Uterus (tissue), 2 donors: ENCODE data around the gene GSTA3.
"Not testable (repeated sequence)": the region's sequence is repeated elsewhere in the genome, so short reads cannot be mapped to it uniquely, and the experiment has no call there.

ENCODE experiments used
- POLR2A ChIP-seq, 2 donors: fragments of 450-650 bp; IDR thresholded peaks; one replicate each; pipeline ENCODE4 v1.6.1; 2016; ENCODE audit warnings: antibody characterized with exemption in 2 of 2, mild to moderate bottlenecking in 1 of 2, moderate library complexity in 1 of 2
- TF ChIP-seq, protein P1 (sequence below), 4 experiments: fragments of 200-600 bp in 2 of 4; fragments of 450-650 bp in 2 of 4; sonication (generic) in 2 of 4; IDR thresholded peaks; one replicate each; pipeline ENCODE4 v1.5.1; 2016 to 2019; ENCODE audit warnings: antibody characterized with exemption in 4 of 4, mild to moderate bottlenecking in 2 of 4, moderate library complexity in 1 of 4

DNA sequence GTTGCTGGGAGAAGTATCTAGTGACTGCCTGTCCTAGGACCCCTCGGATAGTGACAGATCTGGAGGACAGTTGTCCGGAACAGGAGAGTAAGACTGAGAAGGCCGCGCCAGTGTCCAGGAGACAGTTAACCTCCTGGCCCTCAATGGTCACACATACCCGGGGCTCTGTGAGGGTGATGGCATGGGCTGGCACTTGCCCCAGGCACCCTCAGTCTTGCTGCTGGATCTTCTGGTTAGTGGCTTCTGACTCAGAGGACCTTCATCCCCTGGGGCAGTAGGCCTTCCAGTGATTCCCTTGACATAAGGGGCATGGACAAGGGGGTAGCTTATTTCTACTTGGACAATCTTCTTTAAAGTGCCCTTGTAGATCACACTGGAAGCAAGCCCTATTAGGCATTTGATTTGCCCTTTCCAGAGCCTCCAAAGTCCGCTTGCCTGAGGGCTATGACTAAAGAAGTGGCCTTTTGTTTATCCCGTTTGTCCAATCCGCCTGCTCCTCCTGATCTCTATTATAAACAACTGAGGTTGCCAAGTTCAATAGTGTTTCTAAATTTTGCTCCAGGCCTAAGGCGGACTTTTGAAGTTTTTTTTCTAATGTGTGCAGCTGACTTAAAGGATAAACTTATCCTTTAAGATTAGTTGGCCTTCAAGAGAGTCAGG is 8.7 kb upstream of the GSTA3 start:
- TF ChIP-seq, protein P1, sequence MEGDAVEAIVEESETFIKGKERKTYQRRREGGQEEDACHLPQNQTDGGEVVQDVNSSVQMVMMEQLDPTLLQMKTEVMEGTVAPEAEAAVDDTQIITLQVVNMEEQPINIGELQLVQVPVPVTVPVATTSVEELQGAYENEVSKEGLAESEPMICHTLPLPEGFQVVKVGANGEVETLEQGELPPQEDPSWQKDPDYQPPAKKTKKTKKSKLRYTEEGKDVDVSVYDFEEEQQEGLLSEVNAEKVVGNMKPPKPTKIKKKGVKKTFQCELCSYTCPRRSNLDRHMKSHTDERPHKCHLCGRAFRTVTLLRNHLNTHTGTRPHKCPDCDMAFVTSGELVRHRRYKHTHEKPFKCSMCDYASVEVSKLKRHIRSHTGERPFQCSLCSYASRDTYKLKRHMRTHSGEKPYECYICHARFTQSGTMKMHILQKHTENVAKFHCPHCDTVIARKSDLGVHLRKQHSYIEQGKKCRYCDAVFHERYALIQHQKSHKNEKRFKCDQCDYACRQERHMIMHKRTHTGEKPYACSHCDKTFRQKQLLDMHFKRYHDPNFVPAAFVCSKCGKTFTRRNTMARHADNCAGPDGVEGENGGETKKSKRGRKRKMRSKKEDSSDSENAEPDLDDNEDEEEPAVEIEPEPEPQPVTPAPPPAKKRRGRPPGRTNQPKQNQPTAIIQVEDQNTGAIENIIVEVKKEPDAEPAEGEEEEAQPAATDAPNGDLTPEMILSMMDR (IDR thresholded peaks at IDR 0.05) = not testable (repeated sequence)
- TF ChIP-seq POLR2A (IDR thresholded peaks at IDR 0.05) = not testable (repeated sequence)
